Kidney (tissue), 14 donors: Measurements from ENCODE around the gene SERPINA5. TPM values are rescaled to one million over a fixed set of nuclear protein-coding genes. Genes with fewer than 3 reads are reported as not detected.
A peak's percentile ranks its signal among the peaks of the same experiment; 100 is the strongest.

Experiments used
- DNase-seq, 5 donors: peaks; one replicate each; pipeline ENCODE4 v3.0.0-alpha.2; 2013 to 2020
- FAIRE-seq: peaks from 2 replicates; lab custom pipeline; 2012; peaks lifted over from hg19 to GRCh38; lab: Jason Lieb, UNC
- H3K27ac ChIP-seq, 2 donors: one replicate each; pipeline ENCODE4 v1.7.0; 2013; ENCODE audit warnings: low read depth in 2 of 2, low read length in 2 of 2, inconsistent platforms in 1 of 2
- H3K27me3 ChIP-seq: one replicate; pipeline ENCODE4 v1.7.1; 2013; ENCODE audit warnings: low read length, inconsistent platforms; ENCODE audit not compliant: control insufficient read depth, insufficient read depth
- H3K36me3 ChIP-seq, 3 donors: one replicate each; pipeline versions ENCODE4 v1.7.0 to v1.7.1; 2013; ENCODE audit warnings: low read length in 3 of 3, control low read depth in 1 of 3, inconsistent platforms in 1 of 3; ENCODE audit not compliant: insufficient read depth in 3 of 3, control insufficient read depth in 2 of 3
- H3K4me1 ChIP-seq, 3 donors: one replicate each; pipeline versions ENCODE4 v1.7.0 to v1.7.1; 2013; ENCODE audit warnings: low read length in 3 of 3, inconsistent platforms in 1 of 3, low read depth in 1 of 3; ENCODE audit not compliant: control insufficient read depth in 2 of 3, insufficient read depth in 2 of 3
- H3K4me3 ChIP-seq, 3 donors: one replicate each; pipeline versions ENCODE4 v1.7.0 to v1.8.1; 2013; ENCODE audit warnings: low read length in 3 of 3, control low read depth in 1 of 3, inconsistent platforms in 1 of 3
- H3K9ac ChIP-seq, 3 donors: one replicate each; pipeline versions ENCODE4 v1.7.0 to v1.7.1; 2013; ENCODE audit warnings: low read length in 3 of 3, control low read depth in 1 of 3, inconsistent platforms in 1 of 3
- H3K9me3 ChIP-seq, 3 donors: one replicate each; pipeline versions ENCODE4 v1.7.0 to v1.7.1; 2013; ENCODE audit warnings: low read length in 3 of 3, control low read depth in 1 of 3, inconsistent platforms in 1 of 3; ENCODE audit not compliant: control insufficient read depth in 2 of 3, insufficient read depth in 1 of 3
- intact Hi-C: fragments of 100-400 bp; cut with DNase I; formaldehyde crosslinking; loops from one replicate; pipeline ENCODE4 v1.11.1; 2022
- polyA plus RNA-seq: library from polyadenylated mRNA; stranded (reverse); fragments of 350-450 nt; fragmentation: Illumina TruSeq; extraction: RNeasy Lipid Tissue Mini Kit (QIAGEN cat#74804); gene quantifications from one replicate; pipeline ENCODE4 v1.2.3, GENCODE V29; 2014; ENCODE audit warnings: low read depth, low replicate concordance; ENCODE audit not compliant: insufficient read depth
- total RNA-seq: library from RNA; stranded (reverse); fragmentation: NEBNext Ultra II Directional; extraction: Animal tissue kit (Norgen Biotek cat#: 25700); gene quantifications from one replicate; pipeline ENCODE4 v1.2.1, GENCODE V29; 2021
- TF ChIP-seq, protein P1 (sequence below): IDR thresholded peaks from 3 replicates; pipeline ENCODE4 v1.5.1; 2012; ENCODE audit warnings: mild to moderate bottlenecking, moderate library complexity, borderline replicate concordance; ENCODE audit not compliant: insufficient read depth; ENCODE audit errors: extremely low read depth
- donor health status: control.
- donor health status: control.
- donor health status: control.
- donor health status: control.
- donor health status: control.
- donor health status: DM: yes; HTN: yes; CAD: no.
- donor health status: Normal renal cell carcinoma (clear cell type).

Gene SERPINA5
- total and polyA plus RNA-seq, 2 donors from 2014 or later: 85.1 to 522 TPM

DNA sequence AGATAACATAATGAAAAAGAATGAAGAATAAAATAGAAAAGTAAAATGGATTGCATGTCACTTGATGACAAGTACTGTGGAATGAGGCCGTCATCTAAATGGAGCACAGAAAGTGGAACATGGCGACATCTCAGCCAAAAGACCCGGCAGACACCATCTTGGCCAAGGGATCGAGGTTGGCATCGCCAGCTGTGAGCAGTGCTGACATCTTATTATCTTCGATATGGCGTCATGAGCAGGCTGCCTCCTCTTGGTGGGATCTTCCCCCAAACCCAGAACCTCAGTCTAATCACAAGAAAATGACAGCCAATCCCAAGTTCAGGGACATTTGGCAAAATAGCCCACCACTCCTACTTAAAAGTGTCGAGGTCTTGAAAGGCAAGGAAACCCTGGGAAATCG, 15.1 kb downstream of the SERPINA5 start:
- no peak overlapping the region for H3K27ac ChIP-seq
- H3K4me3 ChIP-seq: no peak overlapping the region
- intact Hi-C loops: no loop called here
- no peaks in the 10 kb centered on the region for H3K9me3 ChIP-seq
- H3K27me3 ChIP-seq: no peaks in the 10 kb centered on the region
- TF ChIP-seq, protein P1, sequence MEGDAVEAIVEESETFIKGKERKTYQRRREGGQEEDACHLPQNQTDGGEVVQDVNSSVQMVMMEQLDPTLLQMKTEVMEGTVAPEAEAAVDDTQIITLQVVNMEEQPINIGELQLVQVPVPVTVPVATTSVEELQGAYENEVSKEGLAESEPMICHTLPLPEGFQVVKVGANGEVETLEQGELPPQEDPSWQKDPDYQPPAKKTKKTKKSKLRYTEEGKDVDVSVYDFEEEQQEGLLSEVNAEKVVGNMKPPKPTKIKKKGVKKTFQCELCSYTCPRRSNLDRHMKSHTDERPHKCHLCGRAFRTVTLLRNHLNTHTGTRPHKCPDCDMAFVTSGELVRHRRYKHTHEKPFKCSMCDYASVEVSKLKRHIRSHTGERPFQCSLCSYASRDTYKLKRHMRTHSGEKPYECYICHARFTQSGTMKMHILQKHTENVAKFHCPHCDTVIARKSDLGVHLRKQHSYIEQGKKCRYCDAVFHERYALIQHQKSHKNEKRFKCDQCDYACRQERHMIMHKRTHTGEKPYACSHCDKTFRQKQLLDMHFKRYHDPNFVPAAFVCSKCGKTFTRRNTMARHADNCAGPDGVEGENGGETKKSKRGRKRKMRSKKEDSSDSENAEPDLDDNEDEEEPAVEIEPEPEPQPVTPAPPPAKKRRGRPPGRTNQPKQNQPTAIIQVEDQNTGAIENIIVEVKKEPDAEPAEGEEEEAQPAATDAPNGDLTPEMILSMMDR: no peak
- no peak overlapping the region for H3K9ac ChIP-seq
- DNase-seq (no peak), FAIRE-seq (no peak)
- no peaks in the 10 kb centered on the region for H3K36me3 ChIP-seq
- H3K4me1 ChIP-seq: peaks cover 0 to 24% (median 9%) of the 10 kb centered on the region in 3 donors

DNA sequence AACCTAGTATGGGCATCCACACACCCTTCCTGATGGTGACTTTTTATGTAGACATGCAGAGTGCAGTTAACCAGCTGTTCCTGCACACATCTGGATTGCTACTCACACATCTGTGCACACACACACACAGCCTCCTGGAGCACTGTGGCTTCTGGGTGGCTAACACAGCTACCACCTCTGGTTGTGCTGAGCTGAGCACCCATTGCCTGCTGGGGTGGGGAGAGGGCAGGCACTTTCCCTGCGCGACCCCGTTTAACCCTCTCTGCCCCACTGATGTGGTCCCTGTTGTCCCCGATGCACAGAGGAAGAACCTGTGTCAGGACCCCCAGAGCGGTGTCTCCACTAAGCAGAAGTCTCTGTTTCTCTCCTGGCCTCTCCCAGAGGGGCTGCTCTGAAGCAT, 16.6 kb downstream of the SERPINA5 start:
- H3K9ac ChIP-seq: no peak overlapping the region
- TF ChIP-seq, protein P1: no peak
- peak overlapping the region in 1 of 2 donors; percentile 92 for H3K27ac ChIP-seq
- DNase-seq: no peak
- no peaks in the 10 kb centered on the region for H3K9me3 ChIP-seq
- H3K4me3 ChIP-seq: peak overlapping the region in 1 of 3 donors; percentile 53
- intact Hi-C loops: no loop called here
- H3K36me3 ChIP-seq: no peaks in the 10 kb centered on the region
- no peaks in the 10 kb centered on the region for H3K27me3 ChIP-seq
- no peak for FAIRE-seq
- H3K4me1 ChIP-seq: peaks cover 0 to 28% (median 9%) of the 10 kb centered on the region in 3 donors

GRCh38 chr14:94598506-94598815, 17.2 kb downstream of the SERPINA5 start:
- no peak for FAIRE-seq
- TF ChIP-seq, protein P1: no peak
- no peaks in the 10 kb centered on the region for H3K9me3 ChIP-seq
- H3K4me3 ChIP-seq: peak overlapping the region in 1 of 3 donors; percentile 53
- intact Hi-C loops: no loop called here
- no peaks in the 10 kb centered on the region for H3K36me3 ChIP-seq
- DNase-seq: peak in 1 of 5 donors; percentile 15
- no peak overlapping the region for H3K9ac ChIP-seq
- H3K27me3 ChIP-seq: no peaks in the 10 kb centered on the region
- H3K4me1 ChIP-seq: peaks cover 0 to 27% (median 9%) of the 10 kb centered on the region in 3 donors
- peak overlapping the region; percentile 68 to 92 for H3K27ac ChIP-seq
